ENCODE results near the gene TBX19.

TBX19 gene

DNA sequence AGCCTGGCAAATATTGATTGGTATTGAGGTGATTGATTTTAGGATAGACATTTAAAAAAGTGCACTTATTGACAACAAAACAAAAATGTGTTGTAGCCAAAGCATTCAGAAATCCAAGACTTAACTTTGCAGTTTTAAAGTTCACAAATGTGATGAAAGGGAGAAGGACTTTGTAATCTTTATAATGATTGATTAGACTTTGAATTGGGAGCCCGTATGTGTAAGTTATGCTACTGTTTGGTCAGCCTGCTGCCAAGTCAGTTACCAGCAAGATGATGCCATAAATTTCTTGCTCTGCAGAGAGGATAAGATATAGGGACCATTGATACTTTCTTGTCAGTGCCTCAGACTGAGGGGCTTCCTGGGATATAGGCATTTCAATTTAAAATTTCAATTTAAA, 39.5 kb downstream of the TBX19 start:
- Mint-ChIP-seq H3K4me3 (no peak overlapping the region), H3K27ac (no peak overlapping the region), H3K9me3 (peaks cover 5% of the 10 kb centered on the region), H3K4me1 (peaks cover 24% of the 10 kb centered on the region), H3K27me3 (no peaks in the 10 kb centered on the region), H3K36me3 (peaks cover 4% of the 10 kb centered on the region)
- DNase-seq: no peak
- CTCF ChIA-PET: interaction anchor here (1.4 to 3.8 kb wide), 3 partner anchors 85 to 93 kb away, joined by 3 to 60 read pairs (median 13); no protein-coding TSS in a partner anchor

- Mint-ChIP-seq H3K27ac (no peak overlapping the region), H3K4me1 (peaks cover 24% of the 10 kb centered on the region), H3K27me3 (no peaks in the 10 kb centered on the region), H3K4me3 (no peak overlapping the region), H3K36me3 (peaks cover 4% of the 10 kb centered on the region), H3K9me3 (peaks cover 5% of the 10 kb centered on the region)
- no peak for DNase-seq
- CTCF ChIA-PET: interaction anchor here (1.0 to 3.8 kb wide), 5 partner anchors 34 to 239 kb away, joined by 3 to 60 read pairs (median 13); no protein-coding TSS in a partner anchor
Observed at GRCh38 chr1:168320800-168321450, 40.2 kb downstream of the TBX19 start.

GRCh38 chr1:168321945-168322344, 41.3 kb downstream of the TBX19 start:
- CTCF ChIA-PET: interaction anchor here (0.6 to 3.8 kb wide), 14 partner anchors 9 to 240 kb away, joined by 3 to 60 read pairs (median 3); no protein-coding TSS in a partner anchor
- Mint-ChIP-seq H3K9me3 (peaks cover 2% of the 10 kb centered on the region), H3K4me1 (peaks cover 19% of the 10 kb centered on the region), H3K36me3 (peaks cover 4% of the 10 kb centered on the region), H3K27me3 (no peaks in the 10 kb centered on the region), H3K4me3 (no peak overlapping the region), H3K27ac (no peak overlapping the region)
- DNase-seq: no peak

DNA sequence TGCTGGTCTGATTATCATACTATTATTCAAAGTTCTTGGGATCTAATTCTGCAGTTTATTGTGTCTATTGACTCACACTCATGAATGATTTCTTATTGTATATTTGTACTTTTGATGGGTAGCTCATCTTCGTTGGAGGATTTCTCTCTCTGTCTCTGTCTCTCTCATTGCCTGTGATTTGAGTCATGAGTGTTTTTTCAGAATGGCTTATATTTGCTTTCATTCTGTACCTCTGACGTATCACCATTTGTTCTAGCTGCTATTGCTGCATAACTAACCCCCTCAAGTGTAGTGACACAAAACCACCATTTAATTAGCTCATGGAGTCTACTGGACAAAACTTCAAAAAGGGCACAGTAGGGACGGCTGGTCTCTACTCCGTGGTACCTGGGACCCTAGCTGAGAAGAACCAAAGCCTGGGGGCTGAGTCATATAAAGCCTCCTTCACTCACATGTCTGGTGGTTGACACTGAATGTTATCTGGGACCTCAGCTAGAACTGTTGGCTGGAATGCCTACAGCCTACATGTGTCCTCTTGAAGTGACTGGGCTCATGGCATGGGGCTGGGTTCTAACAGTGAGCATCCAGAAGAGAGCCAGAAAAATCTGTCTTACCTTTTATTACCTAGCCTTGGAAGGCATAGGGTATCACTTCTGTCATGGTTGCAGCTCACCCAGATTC, 44.2 kb downstream of the TBX19 start:
- Mint-ChIP-seq H3K27ac (no peak overlapping the region), H3K4me3 (no peak overlapping the region), H3K4me1 (no peaks in the 10 kb centered on the region), H3K36me3 (no peaks in the 10 kb centered on the region), H3K9me3 (no peaks in the 10 kb centered on the region), H3K27me3 (no peaks in the 10 kb centered on the region)
- DNase-seq: no peak
- CTCF ChIA-PET: interaction anchor here (1.1 to 1.6 kb wide), 3 partner anchors 9 to 239 kb away, joined by 4 to 5 read pairs (median 4); no protein-coding TSS in a partner anchor

GRCh38 chr1:168328731-168329364, 48.2 kb downstream of the TBX19 start:
- Mint-ChIP-seq H3K27me3 (peaks cover 4% of the 10 kb centered on the region), H3K27ac (no peak overlapping the region), H3K4me3 (no peak overlapping the region), H3K4me1 (no peaks in the 10 kb centered on the region), H3K36me3 (no peaks in the 10 kb centered on the region), H3K9me3 (no peaks in the 10 kb centered on the region)
- DNase-seq: no peak
- CTCF ChIA-PET: interaction anchor here (1.0 to 2.1 kb wide), 5 partner anchors 11 to 275 kb away, joined by 3 to 7 read pairs (median 4); no protein-coding TSS in a partner anchor

- Mint-ChIP-seq H3K4me1 (no peaks in the 10 kb centered on the region), H3K9me3 (no peaks in the 10 kb centered on the region), H3K4me3 (no peak overlapping the region), H3K27me3 (peaks cover 4% of the 10 kb centered on the region), H3K36me3 (no peaks in the 10 kb centered on the region), H3K27ac (no peak overlapping the region)
- CTCF ChIA-PET: interaction anchor here (0.8 to 1.9 kb wide), 4 partner anchors 8 to 273 kb away, joined by 3 to 4 read pairs (median 4); no protein-coding TSS in a partner anchor
- DNase-seq: no peak
Observed at GRCh38 chr1:168330285-168330684, 49.6 kb downstream of the TBX19 start.

DNA sequence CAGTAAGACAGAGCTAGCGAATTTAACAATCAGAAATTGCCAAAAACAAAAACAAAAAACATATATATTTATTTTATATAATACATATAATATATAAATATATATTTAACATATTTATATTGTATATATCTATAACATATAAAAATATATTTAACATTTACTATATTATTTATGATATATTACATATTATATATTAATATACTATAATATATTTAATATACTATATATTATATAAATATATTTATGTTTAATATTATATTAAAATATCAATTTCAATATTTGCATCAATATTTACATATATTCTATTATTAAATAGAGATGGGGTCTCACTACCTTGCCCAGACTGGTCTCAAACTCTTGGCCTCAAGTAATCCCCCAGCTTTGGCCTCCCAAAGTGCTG, 50.9 kb downstream of the TBX19 start:
- Mint-ChIP-seq H3K4me1 (no peaks in the 10 kb centered on the region), H3K9me3 (no peaks in the 10 kb centered on the region), H3K4me3 (no peak overlapping the region), H3K36me3 (no peaks in the 10 kb centered on the region), H3K27me3 (peaks cover 4% of the 10 kb centered on the region), H3K27ac (no peak overlapping the region)
- CTCF ChIA-PET: interaction anchor here (1.0 to 1.6 kb wide), 3 partner anchors 10 to 97 kb away, joined by 4 to 7 read pairs (median 4); no protein-coding TSS in a partner anchor
- no peak for DNase-seq

GRCh38 chr1:168333562-168334276, 53.0 kb downstream of the TBX19 start:
- H3K4me1 Mint-ChIP-seq: no peaks in the 10 kb centered on the region
- H3K4me3 Mint-ChIP-seq: no peak overlapping the region
- no peaks in the 10 kb centered on the region for H3K36me3 Mint-ChIP-seq
- H3K27me3 Mint-ChIP-seq: peaks cover 22% of the 10 kb centered on the region
- no peaks in the 10 kb centered on the region for H3K9me3 Mint-ChIP-seq
- CTCF ChIA-PET: interaction anchor here (0.7 to 1.5 kb wide), 3 partner anchors 9 to 30 kb away, joined by 3 to 7 read pairs (median 4); no protein-coding TSS in a partner anchor
- no peak overlapping the region for H3K27ac Mint-ChIP-seq
- DNase-seq: no peak

- no peak overlapping the region for H3K27ac Mint-ChIP-seq
- CTCF ChIA-PET: no interaction called here
- peaks cover 22% of the 10 kb centered on the region for H3K27me3 Mint-ChIP-seq
Observed at GRCh38 chr1:168335500-168335899, 54.8 kb downstream of the TBX19 start.

GRCh38 chr1:168338589-168339503, 58.2 kb downstream of the TBX19 start:
- H3K9me3 Mint-ChIP-seq: no peaks in the 10 kb centered on the region
- CTCF ChIA-PET: no interaction called here
- peaks cover 21% of the 10 kb centered on the region for H3K4me1 Mint-ChIP-seq
- no peak overlapping the region for H3K27ac Mint-ChIP-seq
- H3K36me3 Mint-ChIP-seq: no peaks in the 10 kb centered on the region
- peaks cover 18% of the 10 kb centered on the region for H3K27me3 Mint-ChIP-seq
- H3K4me3 Mint-ChIP-seq: no peak overlapping the region
- DNase-seq: no peak

More at GRCh38 chr1:168335500-168335899, 54.8 kb downstream of the TBX19 start:
- Mint-ChIP-seq H3K4me3 (no peak overlapping the region), H3K36me3 (no peaks in the 10 kb centered on the region), H3K9me3 (no peaks in the 10 kb centered on the region), H3K4me1 (no peaks in the 10 kb centered on the region)
- DNase-seq: no peak

DNA sequence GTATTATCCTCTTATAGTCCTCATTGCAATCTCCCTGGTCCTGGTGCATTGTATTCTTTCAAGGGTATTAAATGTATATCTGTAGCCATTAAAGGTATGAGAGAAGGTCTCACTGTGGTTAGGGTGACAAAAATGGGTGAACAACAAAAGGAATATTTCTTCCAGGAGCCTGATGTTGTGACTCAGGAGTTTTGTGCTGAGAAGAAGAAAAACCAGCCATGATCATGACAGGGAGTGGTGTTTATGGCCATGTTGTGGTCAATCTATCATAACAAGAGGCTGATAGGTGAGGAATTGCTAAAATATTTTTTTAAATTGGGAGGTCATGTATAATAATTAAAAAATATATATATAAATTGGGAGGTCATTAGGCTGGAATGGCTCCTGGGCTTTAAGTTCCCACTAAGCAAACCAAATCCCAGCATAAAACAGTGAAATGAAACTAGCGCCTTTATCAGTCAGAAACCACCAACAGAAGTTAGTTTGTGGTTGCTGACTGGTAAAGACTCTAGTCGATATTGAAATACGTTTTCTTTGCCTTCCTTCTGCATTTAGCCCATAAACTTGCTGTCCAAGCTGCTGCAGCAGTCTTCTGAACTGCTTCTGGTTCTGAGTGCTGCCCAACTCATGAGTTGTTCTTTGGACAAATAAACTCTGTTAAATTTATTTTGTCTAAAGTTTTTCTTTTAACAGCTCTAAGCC, 60.3 kb downstream of the TBX19 start:
- Mint-ChIP-seq H3K27ac (no peak overlapping the region), H3K4me1 (peaks cover 21% of the 10 kb centered on the region)
- CTCF ChIA-PET: interaction anchor here (0.7 to 5.6 kb wide), 9 partner anchors 11 to 1008 kb away, joined by 3 to 139 read pairs (median 28); no protein-coding TSS in a partner anchor

GRCh38 chr1:168341483-168341975, 60.9 kb downstream of the TBX19 start:
- no peak overlapping the region for H3K4me3 Mint-ChIP-seq

More for the DNA sequence above, 60.3 kb downstream of the TBX19 start:
- no peak overlapping the region for H3K4me3 Mint-ChIP-seq
- no peaks in the 10 kb centered on the region for H3K36me3 Mint-ChIP-seq
- no peaks in the 10 kb centered on the region for H3K9me3 Mint-ChIP-seq
- peaks cover 18% of the 10 kb centered on the region for H3K27me3 Mint-ChIP-seq
- no peak for DNase-seq

More at GRCh38 chr1:168341483-168341975, 60.9 kb downstream of the TBX19 start:
- CTCF ChIA-PET: interaction anchor here (0.7 to 5.6 kb wide), 15 partner anchors 11 to 1204 kb away, joined by 3 to 139 read pairs (median 9); no protein-coding TSS in a partner anchor
- Mint-ChIP-seq H3K9me3 (no peaks in the 10 kb centered on the region), H3K27me3 (peaks cover 18% of the 10 kb centered on the region), H3K36me3 (no peaks in the 10 kb centered on the region), H3K27ac (peak overlapping the region; percentile 9), H3K4me1 (peaks cover 21% of the 10 kb centered on the region)
- DNase-seq: no peak
